A549 treated with Mapracorat at 1 μM for 4 hours (cell line): ENCODE results near the gene FAM131A. TPM values are rescaled to one million over a fixed set of nuclear protein-coding genes. Genes with fewer than 3 reads are reported as not detected.

Source experiments
- total RNA-seq: library from RNA; stranded (reverse); fragments of 200-300 nt; extraction: Qiagen RNA extraction; gene quantifications from 5 replicates; pipeline ENCODE4 v1.2.3, GENCODE V29; 2022

The FAM131A gene
- total RNA-seq = 8.8 to 13.9 TPM (median 12.4 TPM) in 5 replicates

GRCh38 chr3:184337399-184337714 lies at the start of gene FAM131A:
Gene FAM131A, plus strand, starts transcription at chr3:184337600. Its CDS starts 31 bp downstream, at chr3:184337631.

GRCh38 chr3:184298759-184299487 lies 38.5 kb upstream of the FAM131A start, which contains the start of gene PSMD2:
Gene PSMD2, plus strand, starts transcription at chr3:184299241. Its CDS starts 26 bp downstream, at chr3:184299267.

GRCh38 chr3:184314363-184314699 lies 23.1 kb upstream of the FAM131A start, which contains the start of gene EIF4G1:
Gene EIF4G1, plus strand, starts transcription at chr3:184314606. Its CDS starts 1,191 bp downstream, at chr3:184315797.

GRCh38 chr3:184361532-184361931 lies 24.1 kb downstream of the FAM131A start, which contains the start of the genes CLCN2 and POLR2H:
Gene CLCN2, minus strand, starts transcription at chr3:184361605. Its CDS starts 126 bp downstream, at chr3:184361479.
Gene POLR2H, plus strand, starts transcription at chr3:184361710. Its CDS starts 1,783 bp downstream, at chr3:184363493.

GRCh38 chr3:184377882-184378445 lies 40.6 kb downstream of the FAM131A start, which contains the start of gene THPO:
Gene THPO, minus strand, starts transcription at chr3:184378207. Its CDS starts 1,948 bp downstream, at chr3:184376259.

GRCh38 chr3:184379358-184380184 lies 42.2 kb downstream of the FAM131A start, which contains the start of gene CHRD:
Gene CHRD, plus strand, starts transcription at chr3:184380054. Its CDS starts 265 bp downstream, at chr3:184380319.

Other genes with a start within 250 kb of the FAM131A start
- not detected in 5 replicates for gene HTR3E, start 240.5 kb upstream of the FAM131A start, total RNA-seq
- 25.3 to 30.3 TPM (median 28.3 TPM) in 5 replicates for gene EIF2B5, start 202.2 kb upstream of the FAM131A start, total RNA-seq
- 17.9 to 27.2 TPM (median 23.7 TPM) in 5 replicates for gene DVL3, start 182.2 kb upstream of the FAM131A start, total RNA-seq
- gene AP2M1, start 162.7 kb upstream of the FAM131A start, total RNA-seq = 296 to 311 TPM (median 303 TPM) in 5 replicates
- gene ABCF3, start 151.4 kb upstream of the FAM131A start, total RNA-seq = 28.9 to 38.9 TPM (median 34.0 TPM) in 5 replicates
- gene VWA5B2, start 108.0 kb upstream of the FAM131A start, total RNA-seq = 0.21 to 0.60 TPM (median 0.34 TPM) in 5 replicates
- 62.0 to 84.4 TPM (median 69.1 TPM) in 5 replicates for gene ALG3, start 88.6 kb upstream of the FAM131A start, total RNA-seq
- 9.6 to 13.2 TPM (median 11.4 TPM) in 5 replicates for gene EEF1AKMT4, start 87.9 kb upstream of the FAM131A start, total RNA-seq
- 0.86 to 1.9 TPM (median 1.6 TPM) in 5 replicates for gene CAMK2N2, start 76.0 kb upstream of the FAM131A start, total RNA-seq
- not detected in 5 replicates for gene ECE2, start 61.6 kb upstream of the FAM131A start, total RNA-seq
- 298 to 372 TPM (median 303 TPM) in 5 replicates for gene PSMD2, start 38.4 kb upstream of the FAM131A start, total RNA-seq
- gene EIF4G1, start 23.0 kb upstream of the FAM131A start, total RNA-seq = 249 to 270 TPM (median 261 TPM) in 5 replicates
- 4.9 to 6.9 TPM (median 6.5 TPM) in 5 replicates for gene CLCN2, start 24.0 kb downstream of the FAM131A start, total RNA-seq
- gene POLR2H, start 24.1 kb downstream of the FAM131A start, total RNA-seq = 69.4 to 81.7 TPM (median 74.8 TPM) in 5 replicates
- gene THPO, start 40.6 kb downstream of the FAM131A start, total RNA-seq = 0.08 to 0.16 TPM (median 0.15 TPM) in 3 of 5 replicates, not detected in the others
- 0.13 to 0.46 TPM (median 0.15 TPM) in 4 of 5 replicates, not detected in the other for gene CHRD, start 42.5 kb downstream of the FAM131A start, total RNA-seq
- gene EPHB3, start 224.2 kb downstream of the FAM131A start, total RNA-seq = 0.24 to 0.46 TPM (median 0.29 TPM) in 5 replicates